ENCODE results near the gene PAQR4.
"Not testable (repeated sequence)": the region's sequence is repeated elsewhere in the genome, so short reads cannot be mapped to it uniquely, and the experiment has no call there.

PAQR4 gene

DNA sequence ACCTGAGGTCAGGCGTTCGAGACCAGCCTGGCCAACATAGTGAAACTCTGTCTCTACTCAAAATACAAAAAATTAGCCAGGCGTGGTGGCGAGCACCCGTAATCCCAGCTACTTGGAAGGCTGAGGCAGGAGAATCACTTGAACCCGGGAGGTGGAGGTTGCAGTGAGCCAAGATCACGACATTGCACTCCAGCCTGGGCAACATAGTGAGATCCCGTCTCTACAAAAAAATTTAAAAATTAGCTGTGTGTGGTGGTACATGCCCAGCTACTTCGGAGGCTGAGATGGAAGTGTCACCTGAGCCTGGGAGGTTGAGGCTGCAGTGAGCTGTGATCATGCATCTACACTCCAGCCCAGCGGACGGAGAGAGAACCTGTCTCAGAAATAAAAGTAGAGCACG is 25.4 kb upstream of the PAQR4 start:
- not testable (repeated sequence) for DNase-seq (ENCODE audit: low read depth, low spot score)

DNA sequence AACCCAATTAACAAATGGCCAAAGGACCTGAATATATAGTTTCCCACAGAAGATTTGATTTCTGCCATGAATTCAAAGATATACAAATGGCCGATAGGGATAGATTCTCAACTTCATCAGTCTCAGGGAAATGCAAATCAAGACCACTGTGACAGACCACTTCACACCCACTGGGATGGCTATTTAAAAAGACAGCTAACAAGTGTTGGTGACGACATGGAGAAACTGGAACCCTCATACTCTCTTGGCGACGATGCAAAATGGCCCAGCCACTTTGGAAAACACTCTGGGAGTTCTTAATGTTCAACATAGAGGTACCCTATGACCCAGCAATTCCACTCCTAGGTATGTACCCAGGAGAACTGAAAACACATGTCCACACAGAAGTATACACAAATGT is 22.5 kb upstream of the PAQR4 start:
- DNase-seq (ENCODE audit: low read depth, low spot score) = no peak

DNA sequence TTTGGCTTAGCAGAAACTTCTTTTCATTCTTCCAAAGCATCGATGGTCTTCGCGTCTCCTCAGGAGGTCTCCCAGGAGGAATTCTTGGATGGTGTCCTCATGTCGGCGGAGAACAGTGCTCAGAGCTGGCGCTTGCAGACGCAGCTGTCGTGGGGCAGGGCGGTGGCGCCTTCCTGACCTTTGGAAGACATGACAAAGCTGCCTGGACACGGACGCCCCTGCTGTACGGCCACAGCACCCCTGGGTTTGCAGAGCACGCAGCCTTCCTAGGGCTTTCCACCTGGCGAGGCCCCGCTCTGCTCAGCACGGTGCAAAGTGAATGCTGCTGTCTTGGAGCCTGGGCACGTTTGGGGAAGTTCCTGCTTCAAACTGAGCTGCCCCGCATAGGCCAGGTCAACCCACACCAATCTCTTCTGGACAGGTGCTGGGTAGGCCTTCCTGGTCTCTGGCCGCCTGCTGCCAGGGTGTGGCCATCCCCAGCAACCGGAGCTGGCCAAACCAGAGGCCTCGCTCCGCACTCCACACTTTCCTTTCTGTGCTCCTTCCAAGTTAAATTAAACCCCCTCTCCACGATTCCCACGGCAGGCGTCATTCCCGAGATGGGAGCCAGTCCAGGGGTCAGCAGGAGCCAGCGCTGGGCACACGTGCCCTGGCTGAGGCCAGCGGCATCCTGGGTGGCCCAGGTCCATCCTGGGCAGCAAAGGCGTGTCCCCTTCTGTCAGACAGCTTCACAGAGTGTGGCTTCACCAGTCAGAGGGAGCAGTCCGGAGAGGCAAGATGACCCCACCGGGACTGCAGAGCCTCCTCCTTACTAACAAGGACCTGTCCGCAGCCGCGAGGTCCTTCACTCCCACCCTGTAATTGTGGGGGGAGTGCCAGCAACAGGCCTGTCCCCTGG is 20.1 kb upstream of the PAQR4 start:
- DNase-seq (ENCODE audit: low read depth, low spot score) = no peak

DNA sequence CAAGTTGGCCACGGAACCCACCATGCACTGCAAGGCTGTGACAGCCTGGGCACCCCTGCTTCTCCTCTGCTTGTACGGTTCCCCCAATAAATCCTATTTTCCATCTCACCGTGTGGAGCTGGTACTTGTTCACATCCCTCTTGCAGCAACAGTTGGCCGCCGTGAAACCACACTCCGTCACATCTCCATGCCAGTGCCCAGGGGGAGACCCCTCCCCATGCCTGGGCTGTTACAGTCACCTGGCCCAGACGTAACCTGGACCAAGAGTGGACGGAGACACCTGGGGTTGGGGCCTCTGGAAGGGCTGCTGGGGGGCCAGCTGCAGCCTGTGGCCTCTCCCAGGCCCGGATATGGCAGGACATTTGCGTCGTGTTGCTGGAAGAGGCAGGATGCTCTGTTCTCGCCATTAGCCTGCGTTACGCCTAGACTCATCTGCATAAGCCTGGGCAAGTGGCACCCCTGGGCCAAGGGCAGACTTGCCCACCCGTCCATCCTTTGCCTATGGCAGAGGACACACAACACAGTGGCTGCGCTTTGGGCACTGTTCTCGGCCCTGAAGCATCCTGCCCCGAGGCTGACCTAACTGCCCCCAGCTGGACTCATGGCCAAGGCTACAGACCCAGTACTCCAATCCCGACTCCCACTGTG is 19.3 kb upstream of the PAQR4 start:
- no peak for DNase-seq (ENCODE audit: low read depth, low spot score)

DNA sequence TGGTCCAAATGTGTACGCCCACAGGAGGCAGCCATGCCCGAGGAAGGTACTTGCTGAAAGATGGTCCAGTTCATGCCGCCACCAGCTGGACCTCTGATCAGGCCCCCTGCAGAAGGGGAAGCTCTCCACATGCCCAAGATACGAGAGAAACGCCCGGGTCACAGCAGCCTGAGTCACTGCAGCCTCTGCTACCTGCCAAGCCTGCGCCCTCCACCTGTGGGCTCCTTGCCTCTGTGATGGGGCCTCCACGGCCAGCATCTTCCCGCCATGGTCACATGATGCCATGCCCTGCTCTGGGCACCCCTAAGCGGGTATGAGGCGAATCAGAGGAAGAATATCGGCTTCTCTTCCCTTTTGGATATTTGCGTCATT is 18.8 kb upstream of the PAQR4 start:
- no peak for DNase-seq (ENCODE audit: low read depth, low spot score)

DNA sequence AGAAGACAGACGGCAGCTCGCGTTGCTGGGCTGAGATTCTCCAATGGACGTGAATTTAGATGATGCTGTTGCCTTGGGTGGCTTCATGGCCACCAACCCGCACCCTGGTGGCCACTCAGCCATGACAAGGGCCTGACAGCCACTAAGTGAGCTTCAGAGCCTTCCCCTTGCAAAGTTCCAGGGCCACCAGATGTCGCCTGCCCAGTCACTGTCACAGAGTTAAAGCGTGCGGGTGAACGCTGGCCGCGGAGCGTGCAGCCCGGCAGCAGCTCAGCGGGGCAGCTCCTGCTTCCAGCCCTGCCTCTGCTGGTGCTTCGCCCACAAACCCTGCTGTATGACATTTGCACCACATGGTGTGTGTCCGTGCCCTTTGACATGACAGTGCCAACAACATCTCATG is 18.4 kb upstream of the PAQR4 start:
- DNase-seq (ENCODE audit: low read depth, low spot score) = no peak

DNA sequence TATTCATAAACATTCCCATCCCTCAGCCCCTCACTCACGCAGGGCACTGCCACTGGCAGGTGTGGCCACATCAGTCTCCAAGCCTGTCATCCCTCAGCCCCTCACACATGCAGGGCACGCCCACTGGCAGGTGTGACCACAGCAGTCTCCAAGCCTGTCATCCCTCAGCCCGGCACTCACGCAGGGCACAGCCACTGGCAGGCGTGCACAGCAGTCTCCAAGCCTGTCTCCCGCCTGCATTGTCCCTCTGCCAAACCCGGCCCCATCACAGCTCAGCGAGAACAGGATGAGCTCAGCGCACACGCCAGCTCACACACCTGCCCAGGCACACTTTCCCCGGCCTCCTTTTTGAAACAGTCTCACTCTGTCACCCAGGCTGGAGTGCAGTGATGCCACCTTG is 16.5 kb upstream of the PAQR4 start:
- no peak for DNase-seq (ENCODE audit: low read depth, low spot score)

DNA sequence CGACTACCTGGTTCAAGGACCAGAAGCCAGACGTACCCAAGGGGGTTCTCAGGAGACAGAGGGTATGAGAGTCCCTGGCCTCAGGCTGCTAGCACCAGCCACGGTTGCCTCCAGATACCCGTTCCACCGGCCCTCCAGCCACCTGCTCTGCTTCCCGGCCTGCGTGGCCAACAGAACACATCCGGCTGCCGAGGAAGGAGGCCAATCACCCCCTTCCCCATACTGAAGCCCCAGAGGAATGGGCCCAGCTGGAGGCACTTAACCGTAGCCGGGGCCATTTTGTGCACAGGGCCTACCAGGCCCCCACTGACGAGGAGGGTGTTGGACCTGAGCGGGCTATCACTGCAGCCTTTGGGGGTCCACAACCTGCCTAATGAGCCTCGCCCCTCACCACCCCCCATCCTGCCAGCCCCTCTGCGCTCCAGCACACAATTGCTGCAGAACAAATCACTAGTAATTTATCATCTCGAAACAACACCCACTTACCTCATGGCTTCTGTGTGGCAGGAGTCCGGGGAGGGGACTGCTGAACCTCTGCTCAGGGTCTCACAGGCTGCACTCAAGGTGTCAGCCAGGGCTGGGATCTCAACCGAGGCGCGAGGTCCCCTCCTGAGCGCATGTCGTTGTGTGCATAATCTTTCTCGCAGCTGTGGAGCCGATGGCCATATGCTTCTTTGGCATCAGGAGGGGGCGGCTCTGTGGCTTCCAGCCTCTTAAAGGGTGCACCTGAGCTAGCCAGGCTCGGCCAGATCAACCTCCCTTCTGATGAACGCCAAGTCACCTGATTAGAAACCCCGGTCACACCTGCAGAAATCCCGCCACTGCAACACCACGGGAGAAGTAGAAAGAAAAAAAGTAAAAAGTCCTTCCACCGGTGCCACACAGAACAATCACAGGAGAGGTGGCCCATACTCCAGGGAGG is 15.2 kb upstream of the PAQR4 start:
- DNase-seq (ENCODE audit: low read depth, low spot score) = no peak

DNA sequence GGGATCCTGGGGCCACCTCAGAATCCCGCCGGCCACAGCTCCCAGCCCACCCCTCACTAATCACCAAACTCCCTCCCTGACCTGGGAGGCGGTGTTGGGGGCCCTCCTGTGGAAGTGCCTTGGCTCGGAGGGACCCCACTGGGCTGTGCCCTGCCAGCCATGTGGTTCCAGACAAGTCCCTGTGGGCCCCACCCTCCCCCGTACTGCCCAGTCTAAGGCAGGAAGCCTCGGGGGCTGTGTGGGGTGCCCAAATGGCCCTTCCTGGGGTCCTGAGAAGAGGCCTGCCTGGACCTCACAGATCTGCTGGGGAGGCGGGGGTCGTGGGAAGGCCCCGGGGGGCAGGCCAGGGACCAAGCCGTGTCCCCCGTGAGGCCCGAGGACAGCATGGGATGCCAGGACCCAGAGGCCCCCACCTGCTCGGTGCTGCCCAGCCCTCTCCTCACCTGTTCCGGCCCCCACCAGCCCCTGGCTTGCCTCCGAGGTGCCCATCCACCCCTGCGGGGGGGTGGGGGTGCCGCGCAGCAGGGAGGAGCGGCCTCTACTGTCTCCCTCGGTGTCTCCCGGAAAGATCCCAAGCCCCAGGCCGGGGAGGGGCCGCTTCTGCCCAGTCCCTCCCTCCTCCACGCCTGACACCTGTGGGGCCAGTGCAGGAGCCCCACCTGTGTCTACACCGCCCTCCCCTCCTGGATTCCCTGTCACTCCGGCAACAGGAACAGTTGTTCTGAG is 14.3 kb upstream of the PAQR4 start:
- DNase-seq (ENCODE audit: low read depth, low spot score) = no peak

DNA sequence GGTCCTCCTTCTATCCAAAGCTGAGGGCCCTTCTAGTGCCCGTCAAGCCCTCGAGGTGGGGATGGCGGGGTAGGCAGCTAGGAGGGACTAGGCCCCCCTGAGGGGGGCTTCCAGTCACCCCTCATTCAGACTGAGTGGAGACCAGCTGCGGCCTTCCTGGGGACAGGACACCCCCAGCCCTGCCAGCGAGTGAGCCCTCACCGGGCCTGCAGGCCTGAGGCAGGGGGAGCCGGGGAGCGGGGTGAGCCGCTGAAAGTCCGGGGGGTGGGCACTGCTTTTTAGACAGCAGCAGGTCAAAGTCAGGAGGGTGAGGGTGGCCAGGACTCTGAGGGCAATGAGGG is 13.7 kb upstream of the PAQR4 start:
- DNase-seq (ENCODE audit: low read depth, low spot score) = no peak

DNA sequence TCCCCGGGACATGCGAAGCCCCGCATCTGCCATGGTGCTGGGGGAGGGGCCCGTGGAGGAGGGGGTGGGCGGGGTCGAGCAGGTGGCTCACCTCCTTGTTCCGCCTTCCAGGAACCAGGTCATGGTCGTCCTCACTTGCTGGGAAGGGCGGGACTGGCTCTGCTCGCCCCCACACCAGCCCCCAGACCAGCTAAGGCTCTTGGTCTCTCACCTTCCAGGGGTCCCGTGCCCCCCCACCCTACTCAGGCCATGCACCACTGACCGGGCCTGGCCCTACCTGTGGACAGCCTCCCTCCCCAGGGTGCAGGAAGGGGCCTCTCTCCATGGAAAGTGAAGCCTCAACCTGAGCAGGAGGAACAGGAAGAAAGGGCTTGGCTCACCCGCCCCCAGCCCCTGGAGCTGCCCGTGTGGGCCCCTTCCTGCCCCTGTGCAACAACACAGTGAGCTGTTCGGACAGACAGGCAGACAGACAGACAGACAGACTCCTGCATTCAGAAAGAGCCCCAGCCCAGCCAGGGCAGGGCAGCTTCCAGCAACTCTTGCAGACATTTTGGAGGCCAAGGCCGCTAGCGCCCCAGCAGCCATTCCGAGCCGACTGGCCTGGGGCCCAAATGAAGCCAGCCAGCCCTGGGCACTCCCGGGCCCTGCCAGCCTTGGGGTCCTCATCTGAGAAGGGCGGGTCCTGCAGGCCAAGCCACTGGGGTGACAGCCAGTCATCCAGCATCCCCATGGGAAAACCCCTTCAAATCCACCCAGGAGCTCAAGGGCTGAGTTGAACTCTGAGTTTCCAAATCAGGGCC is 13.2 kb upstream of the PAQR4 start:
- DNase-seq (ENCODE audit: low read depth, low spot score) = no peak

DNA sequence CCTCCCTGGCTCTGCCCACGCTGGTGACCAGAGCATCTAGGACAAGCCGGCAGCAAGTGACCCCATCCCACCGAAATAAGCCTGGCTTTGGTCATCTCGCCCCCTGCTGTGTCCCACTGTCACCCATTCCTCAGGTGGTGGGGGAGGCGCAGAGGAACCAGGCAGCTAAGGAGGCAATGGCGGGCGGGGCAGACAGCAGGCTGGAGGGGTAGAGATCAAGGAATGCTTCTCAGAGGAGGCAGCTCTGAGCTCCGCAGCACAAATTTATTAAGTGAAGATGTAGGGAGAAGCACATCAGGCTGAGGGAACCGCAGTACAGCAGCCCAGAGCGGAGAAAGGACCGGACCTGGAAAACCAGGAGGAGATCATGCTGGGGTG is 12.6 kb upstream of the PAQR4 start:
- DNase-seq (ENCODE audit: low read depth, low spot score) = no peak

DNA sequence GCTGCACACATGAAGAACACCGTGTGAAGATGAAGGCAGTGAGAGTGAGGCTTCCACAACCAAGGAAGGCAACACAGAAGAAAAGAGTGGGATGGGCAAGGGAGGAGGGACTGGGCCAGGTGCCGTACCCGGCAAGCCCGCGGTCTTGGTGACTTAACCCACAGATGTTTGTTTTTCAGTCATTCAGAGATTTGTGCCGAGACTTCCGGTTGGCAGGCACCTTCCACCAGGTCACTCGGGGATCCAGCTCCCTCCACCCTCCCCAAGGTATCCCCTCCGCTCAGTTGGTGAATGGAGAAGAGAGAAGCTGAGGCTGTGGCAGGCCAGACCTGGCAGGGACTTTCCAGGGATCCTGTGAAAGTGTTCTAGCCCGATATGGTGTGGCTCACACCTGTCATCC is 9.9 kb upstream of the PAQR4 start:
- DNase-seq (ENCODE audit: low read depth, low spot score) = no peak

DNA sequence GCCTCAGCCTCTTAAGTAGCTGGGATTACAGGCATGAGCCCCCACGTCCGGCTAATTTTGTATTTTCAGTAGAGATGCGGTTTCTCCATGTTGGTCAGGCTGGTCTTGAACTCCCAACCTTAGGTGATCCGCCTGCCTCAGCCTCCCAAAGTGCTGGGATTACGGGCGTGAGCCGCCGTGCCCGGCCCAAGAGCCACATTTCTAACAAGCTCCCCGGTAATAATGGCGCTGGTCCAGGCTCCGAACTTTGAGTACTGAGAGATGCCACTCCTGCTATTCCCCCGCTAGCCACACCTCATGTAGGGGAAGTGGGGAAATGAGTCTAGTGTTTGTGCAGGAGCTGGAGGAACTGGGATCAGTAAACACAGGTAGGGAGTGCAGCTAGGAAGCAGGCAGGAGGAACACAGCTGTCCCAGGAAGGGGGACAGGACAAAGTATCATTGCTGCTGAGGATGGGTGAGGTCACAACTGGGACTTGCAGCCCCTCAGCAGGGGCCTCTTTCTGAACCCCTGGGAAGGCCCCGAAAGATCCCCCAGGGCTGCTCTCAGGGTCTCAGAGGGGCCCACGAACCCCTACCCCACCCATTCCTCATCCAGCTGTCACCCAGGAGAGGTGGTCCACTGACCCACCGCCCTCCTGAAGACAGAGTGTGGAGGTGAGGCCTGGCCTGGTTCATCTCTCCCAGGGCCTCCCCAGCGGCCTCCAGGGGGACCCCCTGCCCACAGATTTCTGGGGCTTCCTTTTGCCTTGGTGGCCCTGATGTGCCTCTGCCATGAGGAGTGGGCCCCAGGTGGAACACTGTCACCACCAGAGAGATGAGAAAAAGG is 8.8 kb upstream of the PAQR4 start:
- no peak for DNase-seq (ENCODE audit: low read depth, low spot score)

DNA sequence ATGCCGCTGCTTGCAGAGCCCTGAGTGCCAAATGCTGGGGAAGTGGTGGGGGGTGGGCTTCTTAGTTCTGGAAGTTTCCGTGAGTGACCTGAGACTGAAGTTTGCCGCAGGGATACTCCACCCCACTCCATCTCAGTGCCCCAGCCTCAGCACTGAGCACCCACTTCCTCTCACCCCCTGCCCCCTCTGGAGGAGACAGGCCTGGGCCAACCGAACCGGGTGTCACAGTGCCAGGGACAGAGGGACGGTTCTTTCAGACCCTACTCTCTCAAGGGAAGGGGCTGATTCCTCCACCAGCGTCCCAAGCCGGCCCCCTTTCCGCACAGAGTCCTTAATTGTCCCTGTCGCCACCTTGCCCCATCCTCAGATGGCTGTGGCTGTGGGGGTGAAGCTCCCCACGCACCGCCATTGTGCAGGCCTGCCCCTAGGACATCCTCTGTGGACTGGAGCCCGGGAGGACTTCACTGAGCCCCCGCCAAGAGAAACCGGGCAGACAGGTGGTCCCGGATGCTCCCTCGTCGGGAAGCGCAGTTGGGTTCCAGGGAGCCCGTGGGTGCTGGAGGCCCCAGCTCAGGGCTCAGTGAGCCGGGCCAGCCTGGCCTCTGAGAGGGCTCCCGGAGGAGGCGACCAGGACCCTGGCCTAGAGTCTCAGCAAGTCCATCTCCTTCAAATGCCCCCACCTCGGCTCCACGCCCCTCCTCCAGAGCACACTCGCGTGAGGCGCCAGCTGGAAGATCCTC is 6.6 kb upstream of the PAQR4 start:
- no peak for DNase-seq (ENCODE audit: low read depth, low spot score)

DNA sequence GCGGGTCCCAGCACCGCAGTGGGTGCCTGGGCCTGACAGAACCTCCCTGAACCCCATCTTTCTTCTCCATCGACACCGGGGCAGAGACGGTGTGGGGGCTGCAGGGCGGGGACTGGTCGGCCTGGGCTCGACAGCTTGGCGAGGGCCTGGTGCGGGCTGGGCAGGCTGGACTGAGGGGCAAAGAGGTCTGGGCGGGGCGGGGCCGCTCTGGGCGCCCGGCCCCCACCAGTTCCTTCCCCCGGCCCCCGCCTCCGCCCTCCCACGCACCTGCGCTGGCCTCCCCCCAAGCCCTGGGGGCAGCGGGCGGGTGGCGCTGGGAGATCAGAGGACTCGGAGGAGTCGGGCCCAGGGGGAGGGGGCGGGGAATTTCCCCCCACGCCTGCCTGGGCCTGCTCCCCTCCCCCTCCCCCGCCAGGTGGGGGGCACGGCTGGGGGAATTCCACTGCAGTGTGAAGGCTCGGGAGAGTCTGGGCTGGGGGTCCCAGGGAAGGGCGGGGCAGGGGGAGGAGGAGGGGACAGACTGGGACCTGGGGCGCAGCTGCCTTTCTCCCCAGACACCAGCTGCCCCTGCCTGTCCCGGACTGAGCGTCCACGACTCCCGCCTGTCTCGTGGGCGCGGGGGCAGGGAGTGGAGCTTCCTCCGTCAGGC is 6.0 kb upstream of the PAQR4 start:
- no peak for DNase-seq (ENCODE audit: low read depth, low spot score)

DNA sequence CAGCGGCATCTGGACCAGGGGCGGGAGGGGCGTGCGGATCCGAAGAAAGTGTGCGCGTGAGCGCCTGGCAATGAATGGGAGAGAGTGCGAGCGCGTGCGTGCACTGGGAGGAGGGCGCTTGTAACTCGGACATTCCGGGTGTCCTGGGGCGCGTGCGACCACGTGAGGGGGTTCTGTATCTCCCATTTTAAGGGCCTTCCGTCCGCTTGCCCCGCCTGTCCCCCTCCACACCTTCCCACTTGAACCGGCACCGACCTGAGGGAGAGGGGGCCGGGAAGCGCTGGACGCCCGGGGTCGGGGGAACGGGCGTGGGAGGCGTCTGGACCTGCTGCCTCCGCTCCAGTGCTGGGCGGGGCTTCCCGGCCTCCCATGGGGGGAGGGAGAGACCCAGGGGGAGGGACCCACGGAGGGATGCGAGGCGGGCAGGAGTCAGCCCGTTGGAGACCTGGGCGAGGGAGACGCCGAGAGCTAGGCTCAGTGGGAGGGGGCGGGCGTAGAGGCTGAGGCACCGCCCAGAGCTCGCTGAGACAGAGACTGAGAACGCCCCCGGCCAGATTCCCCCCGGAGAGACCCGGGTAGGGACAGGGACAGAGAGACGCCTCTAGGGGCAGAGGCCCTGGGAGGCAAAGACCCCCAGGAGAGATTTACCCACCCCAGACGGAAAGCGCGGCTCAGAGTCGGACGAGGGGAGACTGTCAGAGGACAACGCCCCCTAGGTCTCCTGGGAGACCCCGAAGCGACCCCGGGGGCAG is 5.2 kb upstream of the PAQR4 start, which contains the start of gene KREMEN2:
Gene KREMEN2 (plus strand): TSS at position 553 of the 752 bp plus-strand sequence. CDS start 246 bp downstream, outside the sequence.
- DNase-seq (ENCODE audit: low read depth, low spot score) = peak; percentile 39

Measured in astrocyte of the hippocampus (primary cell).